Stimulated activated CD4-positive, alpha-beta T cell treated with anti-CD3 and anti-CD28 coated beads, Interleukin-1b, Interleukin-23, amount 100 ng/mL, for 4 hours (primary cell): ENCODE data around the gene NID2.

Source experiments
- DNase-seq, 2 donors: peaks; one replicate each; pipeline ENCODE4 v3.0.0-alpha.2; 2020; ENCODE audit warnings: low read depth in 2 of 2

The NID2 gene

GRCh38 chr14:52052288-52052943 lies 16.4 kb downstream of the NID2 start:
- no peak for DNase-seq

GRCh38 chr14:52051871-52052270 lies 17.0 kb downstream of the NID2 start:
- no peak for DNase-seq

- no peak for DNase-seq
Measured at GRCh38 chr14:52051251-52051650, 17.6 kb downstream of the NID2 start.

GRCh38 chr14:52049721-52050588 lies 18.9 kb downstream of the NID2 start:
- DNase-seq: no peak

- DNase-seq: no peak
Measured at GRCh38 chr14:52049271-52049670, 19.6 kb downstream of the NID2 start.

GRCh38 chr14:52048641-52049204 lies 20.1 kb downstream of the NID2 start:
- no peak for DNase-seq

- DNase-seq: no peak
Measured at GRCh38 chr14:52048116-52048515, 20.7 kb downstream of the NID2 start.

GRCh38 chr14:52046376-52046917 lies 22.4 kb downstream of the NID2 start:
- no peak for DNase-seq

GRCh38 chr14:52044791-52045522 lies 23.9 kb downstream of the NID2 start:
- no peak for DNase-seq

- DNase-seq: no peak
Measured at GRCh38 chr14:52043690-52044089, 25.2 kb downstream of the NID2 start.

GRCh38 chr14:52042371-52043289 lies 26.2 kb downstream of the NID2 start:
- no peak for DNase-seq

- no peak for DNase-seq
Measured at GRCh38 chr14:52040598-52040997, 28.3 kb downstream of the NID2 start.

GRCh38 chr14:52039124-52039815 lies 29.6 kb downstream of the NID2 start:
- DNase-seq: no peak

- DNase-seq: no peak
Measured at GRCh38 chr14:52033101-52033642, 35.7 kb downstream of the NID2 start.

GRCh38 chr14:52032204-52032801 lies 36.6 kb downstream of the NID2 start:
- no peak for DNase-seq

- DNase-seq: no peak
Measured at GRCh38 chr14:52031781-52032180, 37.1 kb downstream of the NID2 start.

- DNase-seq: no peak
Measured at GRCh38 chr14:52029881-52030280, 39.0 kb downstream of the NID2 start.

- DNase-seq: no peak
Measured at GRCh38 chr14:52026901-52027300, 42.0 kb downstream of the NID2 start.

- no peak for DNase-seq
Measured at GRCh38 chr14:52026017-52026660, 42.7 kb downstream of the NID2 start.
